Progenitor cell of endocrine pancreas (in vitro differentiated cells): Measurements from ENCODE around the gene ELAVL4. TPM values are rescaled to one million over a fixed set of nuclear protein-coding genes. Genes with fewer than 3 reads are reported as not detected.

Experiments used
- DNase-seq: peaks from one replicate; pipeline ENCODE4 v3.0.0; 2021; ENCODE audit warnings: low spot score; ENCODE audit not compliant: unreplicated experiment
- H3K27ac Mint-ChIP-seq: 2 replicates; pipeline ENCODE4 v1.8.0; 2021; ENCODE audit warnings: mild to moderate bottlenecking, moderate library complexity, mixed read lengths
- H3K27me3 Mint-ChIP-seq: 2 replicates; pipeline ENCODE4 v1.8.0; 2021; ENCODE audit warnings: mixed read lengths
- H3K36me3 Mint-ChIP-seq: 2 replicates; pipeline ENCODE4 v1.8.0; 2022; ENCODE audit warnings: mixed read lengths; ENCODE audit not compliant: insufficient read depth
- H3K4me1 Mint-ChIP-seq: 2 replicates; pipeline ENCODE4 v1.8.0; 2021; ENCODE audit warnings: low read depth, mixed read lengths
- H3K4me3 Mint-ChIP-seq: 2 replicates; pipeline ENCODE4 v1.8.0; 2021; ENCODE audit warnings: low read depth, mild to moderate bottlenecking, moderate library complexity, mixed read lengths
- H3K9me3 Mint-ChIP-seq: 2 replicates; pipeline ENCODE4 v1.8.0; 2021; ENCODE audit warnings: low read depth, mixed read lengths
- CTCF ChIP-seq: fragments of 200-600 bp; sonication (generic); IDR thresholded peaks from one replicate; pipeline ENCODE4 v1.5.0; 2021; ENCODE audit warnings: antibody characterized with exemption, mild to moderate bottlenecking; ENCODE audit not compliant: unreplicated experiment
- long read RNA-seq: library from polyadenylated mRNA; unstranded; transcript quantifications from one replicate; pipeline ENCODE4 v2.0.0, GENCODE V29; 2020
- total RNA-seq: library from RNA; stranded (reverse); gene quantifications from 2 replicates; pipeline ENCODE4 v1.2.1, GENCODE V29; 2021

The ELAVL4 gene
- 3.6 and 4.4 TPM in 2 replicates for total RNA-seq
- long read RNA-seq, partial matches to known transcripts: 1 of 11 reads
- long read RNA-seq, other reads (novel, unspliced or antisense): 10 of 11 reads

DNA sequence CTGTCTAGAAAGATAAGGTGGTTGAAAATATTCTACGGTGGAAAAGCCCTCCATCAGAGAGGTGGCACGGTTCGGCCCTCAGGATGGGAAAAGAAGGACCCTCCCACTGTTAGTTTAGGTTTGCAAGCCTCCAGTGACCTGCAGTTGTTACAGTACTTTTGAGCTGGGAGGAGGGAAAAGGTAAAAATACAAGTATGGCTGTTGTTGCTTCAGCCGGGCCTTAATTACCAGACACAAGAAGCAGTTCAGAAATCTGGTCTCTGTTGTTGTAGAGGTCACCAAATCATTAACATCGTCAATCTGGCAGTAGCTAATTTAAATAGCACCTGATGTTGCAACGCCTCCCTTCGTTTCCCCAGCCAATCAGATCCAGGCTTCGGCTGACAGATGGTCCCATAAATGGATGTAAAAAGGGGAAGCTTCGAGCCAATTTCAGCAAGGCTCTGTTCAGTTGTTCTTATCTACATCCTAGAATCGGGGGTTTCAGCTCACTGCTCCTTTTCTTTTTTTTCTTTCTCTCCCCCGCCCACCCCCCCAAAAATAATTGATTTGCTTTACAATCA, at the start of gene ELAVL4:
ELAVL4 (plus strand) TSS at position 424 of the 563 bp plus-strand sequence. CDS start 270 bp downstream, outside the sequence.
- H3K27me3 Mint-ChIP-seq: no peaks in the 10 kb centered on the region
- H3K27ac Mint-ChIP-seq: no peak within 1 kb of the TSS
- H3K36me3 Mint-ChIP-seq: no peaks in the 10 kb centered on the region
- H3K4me1 Mint-ChIP-seq: peaks cover 42% of the 10 kb centered on the region
- peak within 1 kb of the TSS; percentile 58 for H3K4me3 Mint-ChIP-seq
- no peak for DNase-seq
- no peaks in the 10 kb centered on the region for H3K9me3 Mint-ChIP-seq
- TF ChIP-seq CTCF: no peak

GRCh38 chr1:50060279-50060678, 48.4 kb upstream of the ELAVL4 start:
- no peak for TF ChIP-seq CTCF

DNA sequence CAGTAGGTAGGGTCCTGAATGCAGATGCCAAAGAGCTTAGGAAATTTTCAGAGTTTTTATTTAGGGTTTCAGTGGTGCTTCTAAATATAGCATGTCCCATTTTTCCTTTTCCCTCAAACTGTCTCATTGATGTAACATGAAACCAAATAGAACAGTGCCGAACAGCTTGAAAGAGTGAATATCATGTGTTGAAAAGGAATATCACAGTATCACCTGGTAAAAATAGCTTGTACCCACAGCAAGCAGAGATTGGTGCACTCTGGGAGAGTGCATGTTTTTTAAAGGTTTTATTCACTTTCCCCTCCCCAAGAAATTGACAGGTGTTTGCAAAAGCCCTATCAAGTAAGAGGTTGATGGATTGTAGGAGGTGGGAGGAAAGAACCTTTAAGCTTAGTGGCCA, 41.9 kb upstream of the ELAVL4 start:
- H3K4me1 Mint-ChIP-seq: no peaks in the 10 kb centered on the region
- H3K4me3 Mint-ChIP-seq: no peak overlapping the region
- TF ChIP-seq CTCF: no peak
- H3K27me3 Mint-ChIP-seq: no peaks in the 10 kb centered on the region
- no peaks in the 10 kb centered on the region for H3K36me3 Mint-ChIP-seq
- peaks cover 32% of the 10 kb centered on the region for H3K9me3 Mint-ChIP-seq
- no peak for DNase-seq
- H3K27ac Mint-ChIP-seq: no peak overlapping the region

More at GRCh38 chr1:50060279-50060678, 48.4 kb upstream of the ELAVL4 start:
- no peaks in the 10 kb centered on the region for H3K27me3 Mint-ChIP-seq
- no peak overlapping the region for H3K27ac Mint-ChIP-seq
- DNase-seq: no peak
- peaks cover 36% of the 10 kb centered on the region for H3K9me3 Mint-ChIP-seq
- no peaks in the 10 kb centered on the region for H3K36me3 Mint-ChIP-seq
- H3K4me1 Mint-ChIP-seq: no peaks in the 10 kb centered on the region
- no peak overlapping the region for H3K4me3 Mint-ChIP-seq

DNA sequence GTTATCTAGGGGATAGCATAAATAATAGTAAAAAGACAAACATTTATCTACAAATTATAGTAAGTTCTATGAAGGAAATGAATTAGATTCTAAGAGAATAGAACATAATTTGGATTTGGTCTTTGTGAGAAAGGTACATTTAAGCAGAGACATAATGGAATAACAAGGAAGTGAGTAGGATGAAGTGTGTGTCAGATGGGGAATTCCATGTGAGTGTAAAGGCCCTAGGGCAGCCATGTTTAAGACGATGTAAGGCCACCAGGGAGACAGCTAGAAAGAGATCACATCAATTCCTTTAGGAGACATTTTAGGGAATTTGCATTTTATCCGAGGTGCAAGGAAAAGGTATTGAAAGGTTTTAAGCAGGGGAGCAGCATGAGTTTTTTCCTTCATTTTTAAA, 33.8 kb upstream of the ELAVL4 start:
- H3K36me3 Mint-ChIP-seq: no peaks in the 10 kb centered on the region
- H3K27me3 Mint-ChIP-seq: no peaks in the 10 kb centered on the region
- TF ChIP-seq CTCF: no peak
- no peak overlapping the region for H3K27ac Mint-ChIP-seq
- H3K9me3 Mint-ChIP-seq: peaks cover 15% of the 10 kb centered on the region
- no peaks in the 10 kb centered on the region for H3K4me1 Mint-ChIP-seq
- no peak for DNase-seq
- no peak overlapping the region for H3K4me3 Mint-ChIP-seq

DNA sequence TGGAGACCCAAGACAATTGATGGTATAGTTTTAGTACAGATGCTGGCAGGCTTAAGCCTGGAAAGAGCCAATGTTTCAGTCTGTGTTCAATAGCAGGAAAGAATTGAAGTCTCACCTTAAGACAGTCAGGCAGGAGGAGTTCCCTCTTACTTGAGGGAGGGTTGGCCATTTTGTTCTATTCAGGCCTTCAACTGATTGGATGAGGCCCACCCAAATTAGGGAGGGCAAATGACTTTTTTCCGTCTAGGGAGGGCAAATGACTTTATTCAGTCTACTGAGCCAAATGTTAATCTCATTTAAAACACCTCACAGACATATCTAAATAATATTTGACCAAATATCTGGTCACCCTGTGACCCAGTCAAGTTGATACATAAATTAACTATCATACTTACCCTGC, 31.4 kb upstream of the ELAVL4 start:
- Mint-ChIP-seq H3K27me3 (no peaks in the 10 kb centered on the region), H3K9me3 (peaks cover 15% of the 10 kb centered on the region), H3K27ac (no peak overlapping the region), H3K4me3 (no peak overlapping the region), H3K36me3 (no peaks in the 10 kb centered on the region), H3K4me1 (no peaks in the 10 kb centered on the region)
- TF ChIP-seq CTCF: no peak
- DNase-seq: no peak
